ENCODE measurements around the gene MDP1. TPM values are rescaled to one million over a fixed set of nuclear protein-coding genes. Genes with fewer than 3 reads are reported as not detected.

Gene MDP1
- total RNA-seq, 1 experiment from 2014 or later, result 18.8 TPM

- Histone ChIP-seq H4K8ac (replicated peaks; ENCODE audit: insufficient read length, low read depth, low read length) (no peak overlapping the region), H3K9ac (ENCODE audit: extremely low read depth, insufficient read length, low read length) (no peak overlapping the region), H4K20me1 (ENCODE audit: control insufficient read depth, insufficient read depth, insufficient read length) (no peaks in the 10 kb centered on the region), H3K4ac (ENCODE audit: low read depth, low read length) (no peak overlapping the region), H3K4me1 (ENCODE audit: insufficient read depth, low read length) (no peaks in the 10 kb centered on the region), H3T11ph (ENCODE audit: low read length) (no peak overlapping the region), H2BK120ac (ENCODE audit: low read depth, low read length, poor library complexity, severe bottlenecking) (no peak overlapping the region), H2BK5ac (ENCODE audit: insufficient read length, low read length) (no peak overlapping the region), H3K23ac (ENCODE audit: insufficient read length, low read depth, low read length) (no peak overlapping the region), H3K9me3 (ENCODE audit: control insufficient read depth, low read depth, low read length) (no peaks in the 10 kb centered on the region), H3K79me1 (ENCODE audit: insufficient read depth, low read depth, low read length, poor library complexity, severe bottlenecking) (peaks cover 14% of the 10 kb centered on the region), H2AFZ (ENCODE audit: low read length) (no peak overlapping the region), H3K27me3 (ENCODE audit: insufficient read depth, low read length) (no peaks in the 10 kb centered on the region), H4K5ac (ENCODE audit: insufficient read length, low read depth, low read length) (no peak overlapping the region), H2AK5ac (ENCODE audit: insufficient read length, low read length) (no peak overlapping the region), H3K79me2 (ENCODE audit: insufficient read depth, low read length) (peaks cover 7% of the 10 kb centered on the region; the same call in 1 of the 2 replicates), H3K27ac (ENCODE audit: insufficient read length, low read depth, low read length) (no peak overlapping the region), H3K4me2 (ENCODE audit: insufficient read depth, insufficient read length, low read length) (no peak overlapping the region), H3K23me2 (ENCODE audit: insufficient read length, low read depth, low read length, poor library complexity, severe bottlenecking) (peaks cover 3% of the 10 kb centered on the region), H2BK15ac (ENCODE audit: low read depth, low read length) (no peak overlapping the region), H3K14ac (ENCODE audit: insufficient read depth, low read length) (no peak overlapping the region), H2BK12ac (ENCODE audit: insufficient read length, low read depth, low read length) (no peak overlapping the region), H3K18ac (ENCODE audit: insufficient read length, low read depth, low read length) (no peak overlapping the region), H4K91ac (ENCODE audit: insufficient read length, low read depth, low read length) (no peak overlapping the region), H2BK20ac (ENCODE audit: low read depth, low read length, poor library complexity, severe bottlenecking) (no peak overlapping the region), H3K56ac (ENCODE audit: insufficient read length, low read depth, low read length) (no peak overlapping the region)
- Mint-ChIP-seq H3K27me3 (ENCODE audit: low read depth) (no peaks in the 10 kb centered on the region), H3K4me3 (no peak overlapping the region), H3K9me3 (no peaks in the 10 kb centered on the region), H3K4me1 (peaks cover 0 to 7% of the 10 kb centered on the region in 2 experiments; a peak in 2 of 4 replicates), H3K36me3 (ENCODE audit: insufficient read depth in 1 of 3, low read depth in 3 of 3) (peaks cover 7 to 24% (median 18%) of the 10 kb centered on the region in 3 experiments; a peak in 6 of 7 replicates), H3K27ac (no peak overlapping the region)
- no CpG with 5 or more reads among the region's 1 CpG for WGBS (ENCODE audit: extremely low coverage, insufficient read length, low lambda C conversion rate)
- no peak for DNase-seq
- TF ChIP-seq, protein P1, sequence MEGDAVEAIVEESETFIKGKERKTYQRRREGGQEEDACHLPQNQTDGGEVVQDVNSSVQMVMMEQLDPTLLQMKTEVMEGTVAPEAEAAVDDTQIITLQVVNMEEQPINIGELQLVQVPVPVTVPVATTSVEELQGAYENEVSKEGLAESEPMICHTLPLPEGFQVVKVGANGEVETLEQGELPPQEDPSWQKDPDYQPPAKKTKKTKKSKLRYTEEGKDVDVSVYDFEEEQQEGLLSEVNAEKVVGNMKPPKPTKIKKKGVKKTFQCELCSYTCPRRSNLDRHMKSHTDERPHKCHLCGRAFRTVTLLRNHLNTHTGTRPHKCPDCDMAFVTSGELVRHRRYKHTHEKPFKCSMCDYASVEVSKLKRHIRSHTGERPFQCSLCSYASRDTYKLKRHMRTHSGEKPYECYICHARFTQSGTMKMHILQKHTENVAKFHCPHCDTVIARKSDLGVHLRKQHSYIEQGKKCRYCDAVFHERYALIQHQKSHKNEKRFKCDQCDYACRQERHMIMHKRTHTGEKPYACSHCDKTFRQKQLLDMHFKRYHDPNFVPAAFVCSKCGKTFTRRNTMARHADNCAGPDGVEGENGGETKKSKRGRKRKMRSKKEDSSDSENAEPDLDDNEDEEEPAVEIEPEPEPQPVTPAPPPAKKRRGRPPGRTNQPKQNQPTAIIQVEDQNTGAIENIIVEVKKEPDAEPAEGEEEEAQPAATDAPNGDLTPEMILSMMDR (conservative IDR thresholded peaks at IDR 0.05), result no peak
Observed at GRCh38 chr14:24226473-24226872, 10.6 kb upstream of the MDP1 start.
